Duodenal mucosa (tissue), 2 donors: Measurements from ENCODE around the gene PPIA.

Experiments used
- H3K27ac ChIP-seq: one replicate; pipeline ENCODE4 v1.7.0; 2013; ENCODE audit warnings: low read depth, low read length
- H3K27me3 ChIP-seq, 2 donors: one replicate each; pipeline ENCODE4 v1.7.0; 2013; ENCODE audit warnings: low read length in 2 of 2, control low read depth in 1 of 2; ENCODE audit not compliant: insufficient read depth in 2 of 2, control insufficient read depth in 1 of 2
- H3K36me3 ChIP-seq, 2 donors: one replicate each; pipeline ENCODE4 v1.7.0; 2013; ENCODE audit warnings: low read length in 2 of 2, control low read depth in 1 of 2; ENCODE audit not compliant: insufficient read depth in 2 of 2, control insufficient read depth in 1 of 2
- H3K4me1 ChIP-seq, 2 donors: one replicate each; pipeline ENCODE4 v1.7.0; 2013; ENCODE audit warnings: low read length in 2 of 2, control low read depth in 1 of 2; ENCODE audit not compliant: insufficient read depth in 2 of 2, control insufficient read depth in 1 of 2
- H3K4me3 ChIP-seq, 2 donors: one replicate each; pipeline ENCODE4 v1.7.0; 2013; ENCODE audit warnings: low read length in 2 of 2, low read depth in 1 of 2
- H3K9ac ChIP-seq, 2 donors: one replicate each; pipeline ENCODE4 v1.7.0; 2013; ENCODE audit warnings: low read length in 2 of 2, low read depth in 1 of 2
- H3K9me3 ChIP-seq, 2 donors: one replicate each; pipeline ENCODE4 v1.7.0; 2013; ENCODE audit warnings: low read length in 2 of 2, control low read depth in 1 of 2; ENCODE audit not compliant: control insufficient read depth in 1 of 2

The PPIA gene

DNA sequence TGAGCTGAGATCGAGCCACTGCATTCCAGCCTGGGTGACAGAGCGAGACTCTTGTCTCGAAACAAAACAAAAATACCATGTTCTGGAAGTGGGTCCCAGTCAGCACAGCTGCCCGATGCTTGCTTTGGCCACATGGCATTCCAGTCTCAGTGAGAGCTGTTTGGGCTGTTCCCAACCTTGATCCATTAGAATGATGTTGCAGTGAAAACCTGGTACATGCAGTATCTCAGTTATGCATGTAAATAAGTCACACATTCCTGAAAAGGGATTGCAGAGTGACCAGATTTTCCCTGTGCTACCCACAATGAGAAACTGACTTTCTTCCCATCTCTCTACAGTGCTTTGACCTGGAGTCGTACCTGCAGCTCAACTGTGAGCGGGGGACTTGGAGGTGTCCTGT lies 32.4 kb upstream of the PPIA start:
- no peaks in the 10 kb centered on the region for H3K9me3 ChIP-seq
- H3K27ac ChIP-seq = no peak overlapping the region
- H3K36me3 ChIP-seq = peaks cover 69 to 87% of the 10 kb centered on the region in 2 donors
- H3K4me1 ChIP-seq = peaks cover 22 to 28% of the 10 kb centered on the region in 2 donors
- no peak overlapping the region for H3K9ac ChIP-seq
- no peaks in the 10 kb centered on the region for H3K27me3 ChIP-seq
- no peak overlapping the region for H3K4me3 ChIP-seq

- Histone ChIP-seq H3K9ac (no peak overlapping the region), H3K36me3 (peaks cover 66 to 79% of the 10 kb centered on the region in 2 donors), H3K27me3 (no peaks in the 10 kb centered on the region), H3K4me1 (peaks cover 31 to 36% of the 10 kb centered on the region in 2 donors), H3K27ac (no peak overlapping the region), H3K9me3 (no peaks in the 10 kb centered on the region), H3K4me3 (no peak overlapping the region)
These were observed 31.6 kb upstream of the PPIA start for GRCh38 chr7:44764665-44765578.

DNA sequence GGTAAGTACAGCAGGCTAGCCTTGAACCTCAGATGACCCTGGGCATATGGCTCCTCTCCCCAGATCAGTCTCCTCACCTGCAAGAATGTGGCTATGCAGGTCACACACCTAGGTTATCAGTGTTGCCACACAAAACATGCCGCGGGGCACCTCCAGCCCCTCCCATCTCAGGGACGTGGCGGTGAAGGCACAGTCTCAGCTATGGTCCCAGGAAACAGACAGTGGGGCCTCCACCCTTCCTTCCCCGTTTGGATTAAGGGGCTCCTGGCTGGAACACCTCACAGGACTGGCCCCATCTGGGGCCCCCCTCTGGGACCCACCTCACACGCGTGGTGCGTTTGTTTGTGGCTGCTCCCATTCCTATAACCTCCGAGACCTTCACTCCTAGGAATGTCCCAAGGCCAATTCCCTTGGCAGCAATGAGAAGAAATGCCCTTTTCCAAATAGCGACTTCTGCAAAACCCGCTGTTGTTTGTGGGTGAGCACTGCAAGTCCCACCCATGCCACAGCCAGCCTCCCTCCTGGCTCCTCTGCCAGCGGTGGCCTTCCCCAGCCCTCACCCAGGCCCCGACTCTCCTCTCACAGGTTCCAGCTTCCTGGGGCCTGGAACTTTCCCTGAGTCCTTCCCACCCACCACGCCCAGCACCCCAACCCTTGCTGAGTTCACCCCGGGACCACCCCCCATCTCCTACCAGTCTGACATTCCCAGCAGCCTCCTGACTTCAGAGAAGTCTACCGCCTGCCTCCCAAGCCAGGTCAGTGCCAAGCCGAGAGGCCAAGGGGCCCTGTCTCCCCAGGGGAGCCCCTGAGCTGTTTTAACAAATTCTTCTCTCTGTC lies 30.7 kb upstream of the PPIA start:
- H3K4me3 ChIP-seq = no peak overlapping the region
- H3K9me3 ChIP-seq = no peaks in the 10 kb centered on the region
- H3K4me1 ChIP-seq = peaks cover 35 to 44% of the 10 kb centered on the region in 2 donors
- H3K9ac ChIP-seq = no peak overlapping the region
- no peak overlapping the region for H3K27ac ChIP-seq
- H3K27me3 ChIP-seq = no peaks in the 10 kb centered on the region
- H3K36me3 ChIP-seq = peaks cover 60 to 70% of the 10 kb centered on the region in 2 donors

DNA sequence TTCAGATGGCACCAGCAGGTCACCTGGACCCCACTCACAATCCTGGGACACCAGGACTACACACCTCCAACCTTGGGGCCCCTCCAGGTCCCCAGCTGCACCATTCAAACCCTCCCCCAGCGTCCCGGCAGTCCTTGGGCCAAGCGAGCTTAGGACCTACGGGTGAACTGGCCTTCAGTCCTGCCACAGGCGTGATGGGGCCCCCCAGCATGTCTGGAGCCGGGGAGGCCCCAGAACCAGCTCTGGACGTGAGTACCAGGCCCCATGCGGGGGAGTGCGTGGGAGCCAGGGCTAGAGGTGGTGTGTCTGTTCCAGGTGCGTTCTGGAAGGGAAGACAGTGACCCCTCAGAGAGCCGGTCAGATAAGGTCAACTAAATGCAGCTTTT lies 30.1 kb upstream of the PPIA start:
- Histone ChIP-seq H3K9me3 (no peaks in the 10 kb centered on the region), H3K27me3 (no peaks in the 10 kb centered on the region), H3K36me3 (peaks cover 57 to 64% of the 10 kb centered on the region in 2 donors), H3K9ac (no peak overlapping the region), H3K4me3 (no peak overlapping the region), H3K4me1 (peaks cover 35 to 42% of the 10 kb centered on the region in 2 donors), H3K27ac (no peak overlapping the region)

DNA sequence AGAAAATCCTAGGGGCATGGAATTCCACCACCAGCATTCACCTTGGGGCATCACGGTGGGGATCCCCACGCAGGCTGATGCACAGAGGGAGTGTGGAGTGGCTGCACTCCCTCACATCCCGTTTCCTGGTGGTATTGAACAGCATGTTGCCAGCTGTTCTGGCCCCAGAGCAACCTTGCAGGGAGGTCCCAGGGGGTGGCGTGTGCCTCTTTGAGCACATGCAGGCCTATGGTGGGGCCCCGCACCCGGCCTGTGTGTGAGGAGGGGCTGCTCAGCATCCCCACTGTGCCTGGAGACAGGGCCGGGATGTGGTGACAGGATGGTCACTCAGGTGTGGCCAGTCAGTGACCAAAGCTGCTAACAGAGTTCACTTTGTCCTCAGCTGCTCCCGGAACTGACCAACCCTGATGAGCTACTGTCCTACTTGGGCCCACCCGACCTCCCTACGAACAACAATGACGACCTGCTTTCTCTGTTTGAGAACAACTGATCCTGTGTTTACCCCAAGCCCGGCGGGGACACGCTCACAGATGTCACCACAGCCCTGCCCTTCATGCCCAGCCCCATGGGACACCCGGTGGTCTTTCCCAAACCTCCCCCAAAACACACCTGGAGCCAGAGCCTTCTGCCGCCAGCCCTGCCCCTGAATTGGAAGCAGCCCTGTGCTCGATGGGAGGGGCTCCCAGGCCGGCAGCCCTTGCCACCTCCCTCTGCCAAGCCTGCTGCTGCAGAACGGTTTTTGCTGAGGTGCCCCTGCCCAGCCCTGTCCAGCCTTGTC lies 29.2 kb upstream of the PPIA start:
- H3K27me3 ChIP-seq = no peaks in the 10 kb centered on the region
- H3K9ac ChIP-seq = peak overlapping the region in 1 of 2 donors; percentile 9
- no peaks in the 10 kb centered on the region for H3K9me3 ChIP-seq
- H3K4me1 ChIP-seq = peaks cover 32 to 35% of the 10 kb centered on the region in 2 donors
- no peak overlapping the region for H3K4me3 ChIP-seq
- peaks cover 51 to 58% of the 10 kb centered on the region in 2 donors for H3K36me3 ChIP-seq
- peak overlapping the region; percentile 24 for H3K27ac ChIP-seq

GRCh38 chr7:44767912-44768627 lies 28.4 kb upstream of the PPIA start:
- peaks cover 32 to 33% of the 10 kb centered on the region in 2 donors for H3K4me1 ChIP-seq
- H3K4me3 ChIP-seq = no peak overlapping the region
- H3K27ac ChIP-seq = peak overlapping the region; percentile 24
- H3K9me3 ChIP-seq = no peaks in the 10 kb centered on the region
- no peaks in the 10 kb centered on the region for H3K27me3 ChIP-seq
- H3K9ac ChIP-seq = peak overlapping the region in 1 of 2 donors; percentile 9
- peaks cover 44 to 51% of the 10 kb centered on the region in 2 donors for H3K36me3 ChIP-seq

- Histone ChIP-seq H3K4me1 (peaks cover 32 to 33% of the 10 kb centered on the region in 2 donors), H3K27me3 (no peaks in the 10 kb centered on the region)
These were observed 27.7 kb upstream of the PPIA start for GRCh38 chr7:44768628-44769371.

DNA sequence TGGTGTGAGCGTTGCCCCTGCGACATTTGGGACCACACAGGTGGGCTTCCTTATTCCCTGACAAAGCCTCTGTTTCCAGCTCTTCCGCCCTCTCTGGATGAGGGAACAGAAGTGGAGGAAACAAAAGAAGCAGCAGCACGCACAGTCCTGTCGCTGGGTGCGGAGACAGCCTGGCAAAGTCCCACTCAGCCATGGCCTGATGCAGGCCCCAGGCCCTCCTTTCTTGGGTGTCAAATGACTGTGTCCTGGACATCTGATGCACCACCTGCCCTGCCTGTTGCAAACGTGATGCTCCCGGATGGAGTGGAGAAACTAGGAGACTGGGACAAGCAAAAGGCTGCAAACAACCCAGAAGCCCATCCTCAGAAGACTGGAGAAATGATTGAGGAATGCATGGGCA lies 27.1 kb upstream of the PPIA start:
- H3K36me3 ChIP-seq = peaks cover 32 to 38% of the 10 kb centered on the region in 2 donors
- no peaks in the 10 kb centered on the region for H3K9me3 ChIP-seq
- H3K4me3 ChIP-seq = peak overlapping the region in 1 of 2 donors; percentile 9
- H3K4me1 ChIP-seq = peaks cover 32 to 33% of the 10 kb centered on the region in 2 donors
- no peaks in the 10 kb centered on the region for H3K27me3 ChIP-seq
- H3K27ac ChIP-seq = no peak overlapping the region
- no peak overlapping the region for H3K9ac ChIP-seq

More at GRCh38 chr7:44768628-44769371, 27.7 kb upstream of the PPIA start:
- Histone ChIP-seq H3K36me3 (peaks cover 37 to 44% of the 10 kb centered on the region in 2 donors), H3K4me3 (no peak overlapping the region), H3K9me3 (no peaks in the 10 kb centered on the region), H3K9ac (no peak overlapping the region), H3K27ac (no peak overlapping the region)
